ENCODE results near the gene MEF2A. TPM values are rescaled to one million over a fixed set of nuclear protein-coding genes. Genes with fewer than 3 reads are reported as not detected.

MEF2A gene
- total and polyA plus RNA-seq, 2 donors (not counting 1 experiment from before 2014, with no cell fraction given): 44.0 to 102 TPM

GRCh38 chr15:99645951-99646350, 80.2 kb downstream of the MEF2A start:
- ChIA-PET POLR2A (no interaction called here), CTCF (interaction anchor here (1.6 kb wide), 1 partner anchor 58 kb away, joined by 4 read pairs; no protein-coding TSS in a partner anchor)
- Histone ChIP-seq H3K79me2 (ENCODE audit: control insufficient read depth, insufficient read depth, low read length) (peaks cover 69% of the 10 kb centered on the region), H4K20me1 (ENCODE audit: control insufficient read depth, insufficient read depth, low read length, poor library complexity, severe bottlenecking) (peaks cover 21% of the 10 kb centered on the region), H2AFZ (ENCODE audit: insufficient read depth, low read depth, low read length, poor library complexity, severe bottlenecking) (no peak overlapping the region), H3K9me3 (ENCODE audit: control extremely low read depth in 1 of 3, control insufficient read depth in 2 of 3, insufficient read depth in 1 of 3, low read length in 2 of 3) (peaks cover 0 to 17% (median 10%) of the 10 kb centered on the region in 3 donors), H3K4me3 (ENCODE audit: control extremely low read depth in 1 of 5, extremely low read depth in 1 of 5, insufficient read depth in 1 of 5, low read depth in 2 of 5, low read length in 4 of 5) (no peak overlapping the region), H3K4me2 (replicated peaks; ENCODE audit: low read depth, low read length, poor library complexity, severe bottlenecking) (no peak overlapping the region), H3K27me3 (replicated peaks in 1 of 4; ENCODE audit: control extremely low read depth in 1 of 4, control insufficient read depth in 3 of 4, insufficient read depth in 4 of 4, low read length in 3 of 4) (no peaks in the 10 kb centered on the region), H3K27ac (ENCODE audit: low read length in 2 of 2) (no peak overlapping the region), H3K36me3 (replicated peaks in 1 of 2; ENCODE audit: control extremely low read depth in 1 of 2, control insufficient read depth in 1 of 2, extremely low read depth in 1 of 2, insufficient read depth in 2 of 2, low read length in 1 of 2) (peaks cover 25 to 35% of the 10 kb centered on the region in 2 experiments), H3K9ac (ENCODE audit: low read length) (no peak overlapping the region), H3K4me1 (ENCODE audit: control insufficient read depth in 2 of 2, insufficient read depth in 2 of 2, low read length in 2 of 2) (no peaks in the 10 kb centered on the region)
- no peaks in the 10 kb centered on the region for H3K27me3 Mint-ChIP-seq
- H3K4me1 Mint-ChIP-seq: peaks cover 3% of the 10 kb centered on the region
- no peak for ATAC-seq (ENCODE audit: low read depth)
- no peak overlapping the region for H3K27ac Mint-ChIP-seq
- TF ChIP-seq EZH2 (IDR thresholded peaks at IDR 0.05; ENCODE audit: borderline replicate concordance, insufficient read depth, low read depth, low read length, poor library complexity, severe bottlenecking) (no peak), CTCF (IDR thresholded peaks at IDR 0.05) (no peak)
- H3K4me3 Mint-ChIP-seq: no peak overlapping the region
- no peak for DNase-seq
- peaks cover 6% of the 10 kb centered on the region for H3K9me3 Mint-ChIP-seq (ENCODE audit: insufficient read depth)
- intact Hi-C loops (cut with micrococcal nuclease): no loop called here

GRCh38 chr15:99651023-99651807, 85.4 kb downstream of the MEF2A start:
- no peak overlapping the region for H3K27ac ChIP-seq (ENCODE audit: low read length in 2 of 2)
- Mint-ChIP-seq H3K9me3 (ENCODE audit: insufficient read depth) (peaks cover under 1% of the 10 kb centered on the region), H3K4me3 (no peak overlapping the region), H3K4me1 (peaks cover 10% of the 10 kb centered on the region), H3K27me3 (no peaks in the 10 kb centered on the region), H3K27ac (peak overlapping the region; percentile 15)
- H4K20me1 ChIP-seq (ENCODE audit: control insufficient read depth, insufficient read depth, low read length, poor library complexity, severe bottlenecking): peaks cover 19% of the 10 kb centered on the region
- no peaks in the 10 kb centered on the region for H3K27me3 ChIP-seq (replicated peaks in 1 of 4; ENCODE audit: control extremely low read depth in 1 of 4, control insufficient read depth in 3 of 4, insufficient read depth in 4 of 4, low read length in 3 of 4)
- no peak overlapping the region for H3K9ac ChIP-seq (ENCODE audit: low read length)
- H3K4me2 ChIP-seq (replicated peaks; ENCODE audit: low read depth, low read length, poor library complexity, severe bottlenecking): no peak overlapping the region
- H2AFZ ChIP-seq (ENCODE audit: insufficient read depth, low read depth, low read length, poor library complexity, severe bottlenecking): no peak overlapping the region
- H3K4me3 ChIP-seq (ENCODE audit: control extremely low read depth in 1 of 5, extremely low read depth in 1 of 5, insufficient read depth in 1 of 5, low read depth in 2 of 5, low read length in 4 of 5): no peak overlapping the region
- ChIA-PET CTCF (no interaction called here), POLR2A (no interaction called here)
- H3K79me2 ChIP-seq (ENCODE audit: control insufficient read depth, insufficient read depth, low read length): peaks cover 42% of the 10 kb centered on the region
- no peak for TF ChIP-seq CTCF (IDR thresholded peaks at IDR 0.05)
- no peak for TF ChIP-seq EZH2 (IDR thresholded peaks at IDR 0.05; ENCODE audit: borderline replicate concordance, insufficient read depth, low read depth, low read length, poor library complexity, severe bottlenecking)
- H3K9me3 ChIP-seq (ENCODE audit: control extremely low read depth in 1 of 3, control insufficient read depth in 2 of 3, insufficient read depth in 1 of 3, low read length in 2 of 3): peaks cover 0 to 7% (median 7%) of the 10 kb centered on the region in 3 donors
- DNase-seq: no peak
- intact Hi-C loops (cut with micrococcal nuclease): no loop called here
- H3K4me1 ChIP-seq (ENCODE audit: control insufficient read depth in 2 of 2, insufficient read depth in 2 of 2, low read length in 2 of 2): no peaks in the 10 kb centered on the region
- ATAC-seq (ENCODE audit: low read depth): no peak
- WGBS (ENCODE audit: insufficient coverage): 100% methylated on average over 2 of the region's 6 CpGs
- peaks cover 20 to 33% of the 10 kb centered on the region in 2 experiments for H3K36me3 ChIP-seq (replicated peaks in 1 of 2; ENCODE audit: control extremely low read depth in 1 of 2, control insufficient read depth in 1 of 2, extremely low read depth in 1 of 2, insufficient read depth in 2 of 2, low read length in 1 of 2)
